ENCODE data around the gene PCSK6.

DNA sequence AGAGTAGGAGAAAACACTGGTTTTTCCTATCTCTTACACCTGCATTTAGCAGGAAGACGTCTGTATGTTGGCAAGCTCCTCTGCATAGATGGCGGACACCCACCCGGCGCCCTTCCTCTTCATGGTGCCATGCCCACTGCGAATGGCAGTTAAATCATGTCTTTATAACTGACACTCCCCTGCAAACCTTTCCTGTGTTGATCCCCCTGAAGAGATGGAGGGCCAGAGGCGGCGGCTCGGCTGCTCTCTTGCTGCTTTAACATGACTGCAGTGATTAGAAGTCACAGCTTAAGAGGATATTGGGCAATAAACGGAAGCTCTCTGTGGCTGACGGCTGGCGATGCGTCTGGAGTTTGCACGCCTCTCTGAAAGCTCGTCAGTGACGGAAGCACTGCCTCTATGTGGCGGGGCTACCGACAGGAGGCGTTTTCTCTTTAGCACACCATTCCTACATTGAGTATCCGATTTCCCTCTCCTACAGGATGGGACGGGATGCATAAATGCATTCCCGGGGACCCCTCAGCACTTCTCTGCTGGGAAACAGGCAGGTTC lies 168.9 kb downstream of the PCSK6 start:
- TF ChIP-seq EZH2 (IDR thresholded peaks at IDR 0.05; ENCODE audit: insufficient read depth, poor library complexity, severe bottlenecking) (no peak), EZH2phosphoT487 (IDR thresholded peaks at IDR 0.05; ENCODE audit: insufficient read depth, low read depth) (no peak)
